Karpas-422 (cell line): Measurements from ENCODE around the gene MAGI1. TPM values are rescaled to one million over a fixed set of nuclear protein-coding genes. Genes with fewer than 3 reads are reported as not detected.

Experiments used
- DNase-seq: peaks from one replicate; pipeline ENCODE4 v3.0.0-alpha.2; 2015
- H2AFZ ChIP-seq: fragments of 200-600 bp; sonication (generic); 2 replicates; pipeline ENCODE4 v1.6.1; 2014; ENCODE audit warnings: antibody characterized with exemption, low read length, mixed read lengths
- H3K27ac ChIP-seq: fragments of 200-600 bp; sonication (generic); 2 replicates; pipeline ENCODE4 v1.5.1; 2014; ENCODE audit warnings: mild to moderate bottlenecking, low read length, moderate library complexity
- H3K27me3 ChIP-seq: fragments of 200-600 bp; sonication (generic); 2 replicates; pipeline ENCODE4 v1.6.1; 2014; ENCODE audit warnings: low read length, mixed read lengths
- H3K36me3 ChIP-seq: fragments of 200-600 bp; sonication (generic); 2 replicates; pipeline ENCODE4 v1.6.1; 2014; ENCODE audit warnings: low read length, mixed read lengths; ENCODE audit not compliant: insufficient read depth
- H3K4me1 ChIP-seq: fragments of 200-600 bp; sonication (generic); 2 replicates; pipeline ENCODE4 v1.6.1; 2014; ENCODE audit warnings: mild to moderate bottlenecking, low read length, mixed read lengths
- H3K4me2 ChIP-seq: fragments of 200-600 bp; sonication (generic); 2 replicates; pipeline ENCODE4 v1.6.1; 2014; ENCODE audit warnings: low read length, low read depth, mild to moderate bottlenecking; ENCODE audit not compliant: poor library complexity, severe bottlenecking
- H3K4me3 ChIP-seq: fragments of 200-600 bp; sonication (generic); 2 replicates; pipeline ENCODE4 v1.5.1; 2014; ENCODE audit warnings: mild to moderate bottlenecking, antibody characterized with exemption, low read length, mixed read lengths
- H3K79me2 ChIP-seq: fragments of 200-600 bp; sonication (generic); 2 replicates; pipeline ENCODE4 v1.6.1; 2014; ENCODE audit warnings: mild to moderate bottlenecking, low read length, mixed read lengths
- H3K9ac ChIP-seq: fragments of 200-600 bp; sonication (generic); 2 replicates; pipeline ENCODE4 v1.6.0; 2014; ENCODE audit warnings: low read length
- H3K9me2 ChIP-seq: fragments of 200-600 bp; sonication (generic), shearing (Covaris generic); replicated peaks from 2 replicates; pipeline ENCODE4 v1.6.0; 2014; ENCODE audit warnings: mild to moderate bottlenecking, low read length, moderate library complexity; ENCODE audit not compliant: insufficient read depth
- H3K9me3 ChIP-seq: fragments of 300-700, 200-600 bp; sonication (generic); 2 replicates; pipeline ENCODE4 v1.6.1; 2014; ENCODE audit warnings: low read length, mixed read lengths
- H4K20me1 ChIP-seq: fragments of 200-600 bp; sonication (generic); 2 replicates; pipeline ENCODE4 v1.6.1; 2014; ENCODE audit warnings: mild to moderate bottlenecking, antibody characterized with exemption, low read length, low read depth; ENCODE audit not compliant: insufficient read depth
- total RNA-seq: library from RNA; depleted of rRNA; stranded (reverse); fragments of >200 nt; shearing (Covaris generic); gene quantifications from 2 replicates; pipeline ENCODE4 v1.2.3, GENCODE V29; 2014; ENCODE audit warnings: low replicate concordance

MAGI1 gene
- total RNA-seq, 1 experiment from 2014 or later = 0.71 TPM

DNA sequence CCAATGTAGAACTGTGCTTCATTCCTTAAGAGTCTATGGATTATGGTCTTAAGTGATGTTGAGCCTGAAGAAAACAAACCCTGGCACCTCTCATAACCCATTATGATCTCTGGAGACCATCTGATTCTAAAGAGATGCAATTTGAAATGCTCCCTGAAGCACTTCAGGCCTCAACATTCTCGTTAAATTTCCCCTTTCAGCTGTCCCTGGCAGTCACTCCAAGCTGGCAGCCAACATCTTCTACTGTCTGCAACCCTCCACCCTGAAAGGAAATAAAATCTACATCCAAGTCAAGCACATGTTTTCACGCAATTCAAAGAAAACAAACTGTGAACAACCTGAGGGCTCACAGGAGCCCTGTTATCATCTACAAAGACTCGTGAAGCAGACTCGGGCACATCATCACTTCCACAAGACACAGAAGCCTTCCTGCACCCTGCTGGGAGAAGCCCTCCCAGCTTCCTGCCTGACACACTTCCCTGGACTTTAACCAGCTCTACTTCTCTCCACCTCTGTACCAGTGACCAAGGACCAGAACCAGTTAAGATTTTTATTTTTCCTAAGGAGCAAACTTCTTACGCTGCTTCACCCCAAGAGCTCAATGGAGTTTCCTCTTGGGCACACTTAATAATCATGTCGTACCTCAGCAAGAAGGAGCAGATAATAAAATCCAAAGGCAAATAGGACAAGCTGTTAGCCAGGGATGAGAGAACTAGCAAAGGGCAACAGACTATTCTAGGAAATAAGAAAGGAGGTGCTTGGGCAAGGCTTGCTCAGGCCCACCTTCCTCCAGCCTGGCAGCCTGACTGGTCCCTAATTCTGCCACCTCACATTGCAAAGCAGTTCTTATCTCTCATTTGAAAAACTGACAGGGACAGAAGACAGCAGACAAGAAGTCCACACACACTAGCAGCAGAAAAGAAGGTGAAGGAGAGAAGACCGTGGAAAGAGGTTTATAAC, 67.1 kb downstream of the MAGI1 start:
- Histone ChIP-seq H3K27ac (no peak overlapping the region), H3K36me3 (no peaks in the 10 kb centered on the region), H3K9ac (no peak overlapping the region), H3K79me2 (no peaks in the 10 kb centered on the region), H3K9me3 (no peaks in the 10 kb centered on the region), H3K9me2 (no peaks in the 10 kb centered on the region), H2AFZ (no peak overlapping the region), H3K4me1 (no peaks in the 10 kb centered on the region), H3K27me3 (no peaks in the 10 kb centered on the region), H3K4me3 (no peak overlapping the region), H3K4me2 (no peak overlapping the region), H4K20me1 (no peaks in the 10 kb centered on the region)
- no peak for DNase-seq

DNA sequence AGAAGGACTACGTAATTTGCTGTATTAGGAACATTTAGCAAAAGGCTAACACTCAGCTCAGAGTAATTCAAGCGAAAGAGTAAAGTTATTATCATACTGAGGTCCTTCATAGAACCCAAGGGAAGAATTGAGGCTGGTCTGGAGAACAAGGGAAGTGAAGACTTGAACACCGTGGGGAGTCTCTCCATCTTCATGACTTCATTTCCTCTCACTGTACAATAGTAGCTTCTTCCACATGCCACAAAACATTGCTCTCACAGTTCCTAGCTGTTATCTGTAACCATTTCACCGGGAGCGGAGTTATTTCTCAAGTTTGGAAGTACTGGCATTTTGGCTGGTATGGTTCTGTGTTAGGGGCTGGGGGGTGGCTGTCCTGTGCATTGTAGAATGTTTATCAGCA, 69.7 kb downstream of the MAGI1 start:
- H3K79me2 ChIP-seq = no peaks in the 10 kb centered on the region
- no peaks in the 10 kb centered on the region for H3K9me2 ChIP-seq
- H2AFZ ChIP-seq = no peak overlapping the region
- H3K9me3 ChIP-seq = no peaks in the 10 kb centered on the region
- no peaks in the 10 kb centered on the region for H4K20me1 ChIP-seq
- H3K4me1 ChIP-seq = no peaks in the 10 kb centered on the region
- no peak overlapping the region for H3K4me2 ChIP-seq
- no peak overlapping the region for H3K27ac ChIP-seq
- H3K4me3 ChIP-seq = no peak overlapping the region
- H3K36me3 ChIP-seq = no peaks in the 10 kb centered on the region
- no peak overlapping the region for H3K9ac ChIP-seq
- H3K27me3 ChIP-seq = no peaks in the 10 kb centered on the region
- no peak for DNase-seq

DNA sequence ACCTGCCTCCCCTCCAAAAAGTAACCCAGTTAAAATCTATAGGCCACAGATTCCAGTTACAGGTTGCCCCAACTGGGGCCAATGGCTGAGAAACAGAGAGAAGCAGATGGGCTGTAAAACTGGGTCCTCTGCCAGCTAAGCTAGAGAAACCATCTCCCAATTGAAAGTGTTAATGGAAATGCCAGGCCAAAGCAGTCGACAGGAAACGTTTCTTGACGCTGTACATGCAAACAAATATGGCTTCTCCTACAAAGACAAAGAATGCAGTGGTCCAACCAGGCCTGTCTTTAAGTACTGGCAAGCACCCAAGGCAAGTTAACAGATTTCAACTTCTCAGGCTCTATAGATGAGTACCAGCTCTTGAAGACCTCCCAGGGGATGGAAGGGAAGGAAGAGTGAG, 71.3 kb downstream of the MAGI1 start:
- Histone ChIP-seq H3K36me3 (no peaks in the 10 kb centered on the region), H3K9me3 (no peaks in the 10 kb centered on the region), H3K27me3 (no peaks in the 10 kb centered on the region), H4K20me1 (no peaks in the 10 kb centered on the region), H3K9me2 (no peaks in the 10 kb centered on the region), H3K79me2 (no peaks in the 10 kb centered on the region), H3K4me1 (no peaks in the 10 kb centered on the region), H3K9ac (no peak overlapping the region), H3K4me3 (no peak overlapping the region), H3K4me2 (no peak overlapping the region), H3K27ac (no peak overlapping the region), H2AFZ (no peak overlapping the region)
- DNase-seq = no peak

DNA sequence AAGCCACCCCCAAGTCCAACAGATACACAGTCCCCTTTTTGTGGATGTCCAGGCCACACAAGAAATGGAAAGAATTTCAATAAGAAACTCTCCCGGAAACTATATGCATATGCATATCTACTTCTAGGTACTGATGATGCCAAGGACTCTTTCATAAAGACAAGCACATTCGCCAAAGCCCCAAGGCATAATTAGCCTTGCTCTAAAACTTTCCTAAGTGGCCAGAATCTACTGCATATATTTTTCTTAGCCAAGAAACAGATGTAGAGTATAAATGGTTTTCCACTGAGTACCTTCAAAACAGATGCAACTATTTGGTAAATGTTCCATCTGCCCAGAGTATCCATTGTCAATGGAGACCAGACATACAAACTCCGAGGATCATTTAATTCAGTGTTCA, 73.9 kb downstream of the MAGI1 start:
- H3K4me2 ChIP-seq = no peak overlapping the region
- no peaks in the 10 kb centered on the region for H3K9me3 ChIP-seq
- DNase-seq = no peak
- no peaks in the 10 kb centered on the region for H4K20me1 ChIP-seq
- H2AFZ ChIP-seq = no peak overlapping the region
- no peaks in the 10 kb centered on the region for H3K9me2 ChIP-seq
- no peaks in the 10 kb centered on the region for H3K79me2 ChIP-seq
- no peak overlapping the region for H3K9ac ChIP-seq
- H3K27ac ChIP-seq = no peak overlapping the region
- no peaks in the 10 kb centered on the region for H3K4me1 ChIP-seq
- no peak overlapping the region for H3K4me3 ChIP-seq
- no peaks in the 10 kb centered on the region for H3K27me3 ChIP-seq
- no peaks in the 10 kb centered on the region for H3K36me3 ChIP-seq

DNA sequence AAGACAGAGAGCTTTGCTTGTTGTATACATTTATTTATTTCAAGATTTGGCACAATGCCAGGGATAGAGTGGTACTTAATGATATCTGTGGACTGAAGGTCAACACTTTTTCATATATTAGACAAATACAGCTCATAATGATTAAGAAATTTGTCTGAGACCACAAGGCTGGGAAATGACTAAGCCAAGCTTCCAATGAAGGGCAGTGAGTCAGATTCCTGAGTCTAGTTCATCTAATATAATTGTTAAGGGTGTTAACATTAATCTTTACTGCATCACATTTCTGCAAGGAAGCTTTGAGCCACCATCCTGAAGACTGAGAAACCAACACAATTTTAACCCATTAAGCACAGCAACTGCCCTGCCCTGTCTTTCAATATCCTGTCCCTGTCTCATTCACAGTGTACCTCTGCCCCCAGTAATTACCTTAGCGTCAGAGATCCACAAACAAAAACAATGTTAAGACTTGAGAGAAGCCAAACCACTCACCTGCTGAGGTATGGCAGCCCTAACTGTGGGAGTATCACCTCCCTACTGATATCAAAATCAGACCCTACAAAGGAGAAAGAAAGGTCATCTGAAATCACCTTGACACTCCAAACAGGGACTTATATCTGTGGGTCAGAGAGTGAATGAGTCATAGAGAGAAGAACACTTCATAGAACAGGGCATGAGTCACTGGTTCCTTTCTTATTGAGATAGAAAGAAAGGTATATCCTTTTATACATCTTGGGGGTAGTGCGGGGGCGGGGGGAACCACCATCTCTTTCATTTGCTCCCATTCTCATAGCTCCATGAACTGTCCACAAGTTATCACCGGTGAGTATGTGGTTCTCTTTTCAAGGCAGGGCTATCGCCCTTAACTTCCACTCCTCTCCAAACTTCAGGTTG, 74.7 kb downstream of the MAGI1 start:
- Histone ChIP-seq H3K27me3 (no peaks in the 10 kb centered on the region), H3K9me3 (no peaks in the 10 kb centered on the region), H3K36me3 (no peaks in the 10 kb centered on the region), H3K4me3 (no peak overlapping the region), H3K79me2 (no peaks in the 10 kb centered on the region), H2AFZ (no peak overlapping the region), H4K20me1 (no peaks in the 10 kb centered on the region), H3K9ac (no peak overlapping the region), H3K4me1 (no peaks in the 10 kb centered on the region), H3K4me2 (no peak overlapping the region), H3K9me2 (no peaks in the 10 kb centered on the region), H3K27ac (no peak overlapping the region)
- DNase-seq = no peak

DNA sequence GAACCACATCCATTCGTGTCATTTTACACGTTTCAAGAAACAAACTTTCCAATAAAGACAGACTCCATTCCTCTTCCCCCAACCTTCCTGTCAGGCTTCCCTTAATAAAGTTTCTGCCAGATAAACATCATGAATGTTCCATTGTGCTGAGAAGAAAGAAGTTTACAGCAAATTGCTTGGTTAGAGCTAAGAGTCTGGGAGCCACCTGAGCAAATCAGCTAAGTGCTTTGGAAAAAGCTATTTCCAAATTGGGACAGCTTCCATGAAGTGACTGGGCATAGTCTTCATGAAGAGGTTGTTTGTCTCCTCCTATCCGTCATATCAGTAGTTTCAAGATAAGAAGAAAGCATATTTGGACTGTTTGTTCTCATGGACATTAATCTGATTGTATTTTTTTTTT, 77.0 kb downstream of the MAGI1 start:
- no peak overlapping the region for H3K27ac ChIP-seq
- no peaks in the 10 kb centered on the region for H3K4me1 ChIP-seq
- no peaks in the 10 kb centered on the region for H3K27me3 ChIP-seq
- no peak for DNase-seq
- no peak overlapping the region for H3K4me2 ChIP-seq
- H3K9me2 ChIP-seq = no peaks in the 10 kb centered on the region
- H4K20me1 ChIP-seq = no peaks in the 10 kb centered on the region
- no peak overlapping the region for H2AFZ ChIP-seq
- H3K36me3 ChIP-seq = no peaks in the 10 kb centered on the region
- no peak overlapping the region for H3K9ac ChIP-seq
- H3K9me3 ChIP-seq = no peaks in the 10 kb centered on the region
- H3K79me2 ChIP-seq = no peaks in the 10 kb centered on the region
- no peak overlapping the region for H3K4me3 ChIP-seq

DNA sequence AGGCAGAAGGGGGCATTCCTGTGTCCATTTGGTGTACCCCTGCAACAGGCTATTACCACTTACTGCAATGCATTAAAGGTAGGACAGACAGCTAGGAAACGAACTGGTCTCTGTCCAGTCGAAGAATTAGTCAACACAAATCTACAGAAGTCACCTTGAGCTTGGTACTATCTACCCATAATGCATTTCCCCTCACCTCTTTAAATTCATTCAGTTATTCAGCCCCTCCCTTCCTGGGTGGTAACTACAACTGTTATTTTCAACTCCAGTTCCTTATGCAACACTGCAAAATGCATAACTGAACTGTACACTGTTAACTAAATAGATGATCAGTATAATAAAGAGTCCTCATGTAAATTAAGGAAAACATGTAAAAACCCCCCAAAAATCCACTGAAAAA, 77.6 kb downstream of the MAGI1 start:
- no peak overlapping the region for H3K4me2 ChIP-seq
- no peaks in the 10 kb centered on the region for H3K79me2 ChIP-seq
- H3K27me3 ChIP-seq = no peaks in the 10 kb centered on the region
- no peaks in the 10 kb centered on the region for H4K20me1 ChIP-seq
- no peaks in the 10 kb centered on the region for H3K36me3 ChIP-seq
- no peaks in the 10 kb centered on the region for H3K4me1 ChIP-seq
- no peak overlapping the region for H3K9ac ChIP-seq
- H3K9me2 ChIP-seq = no peaks in the 10 kb centered on the region
- no peak for DNase-seq
- no peak overlapping the region for H2AFZ ChIP-seq
- H3K9me3 ChIP-seq = no peaks in the 10 kb centered on the region
- no peak overlapping the region for H3K27ac ChIP-seq
- H3K4me3 ChIP-seq = no peak overlapping the region

DNA sequence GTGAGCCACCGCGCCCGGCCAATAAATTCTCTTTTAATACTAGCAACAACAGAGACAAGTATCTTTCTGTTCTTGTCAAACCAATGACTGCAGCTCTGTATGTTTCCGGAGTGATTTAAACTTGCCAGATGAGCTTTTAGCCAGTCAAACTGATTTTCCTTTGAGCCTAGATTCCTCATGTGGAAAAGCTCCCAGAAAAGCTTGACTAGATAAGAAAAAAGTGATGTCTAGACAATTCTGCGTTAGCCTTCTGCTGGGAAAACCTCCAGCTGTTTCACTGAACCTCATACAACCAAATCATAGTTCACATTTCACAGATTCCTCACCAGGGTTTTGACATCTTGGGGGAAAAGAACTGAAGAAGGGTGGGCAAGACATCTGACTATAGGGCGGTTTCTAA, 78.6 kb downstream of the MAGI1 start:
- Histone ChIP-seq H3K9me2 (no peaks in the 10 kb centered on the region), H3K4me3 (no peak overlapping the region), H3K79me2 (no peaks in the 10 kb centered on the region), H3K27me3 (no peaks in the 10 kb centered on the region), H3K4me2 (no peak overlapping the region), H3K4me1 (no peaks in the 10 kb centered on the region), H3K36me3 (no peaks in the 10 kb centered on the region), H4K20me1 (no peaks in the 10 kb centered on the region), H3K27ac (no peak overlapping the region), H3K9ac (no peak overlapping the region), H3K9me3 (no peaks in the 10 kb centered on the region), H2AFZ (no peak overlapping the region)
- no peak for DNase-seq
